GM18505 (cell line): ENCODE data around the gene CDY1B.
"Not testable (repeated sequence)": the region's sequence is repeated elsewhere in the genome, so short reads cannot be mapped to it uniquely, and the experiment has no call there.

Experiments
- ATAC-seq: cut with Tn5 transposase; IDR thresholded peaks from one replicate; pipeline ENCODE4 v1.9.1; 2021; ENCODE audit not compliant: unreplicated experiment

Gene CDY1B

GRCh38 chrY:24047919-24048318, at the start of gene CDY1B:
CDY1B (minus strand) TSS chrY:24048019; CDS start chrY:24047688, 331 bp downstream.
- not testable (repeated sequence) for ATAC-seq

- not testable (repeated sequence) for ATAC-seq
Observed at GRCh38 chrY:24049525-24049924, 1.7 kb upstream of the CDY1B start.

GRCh38 chrY:24043209-24043608, 4.6 kb downstream of the CDY1B start:
- not testable (repeated sequence) for ATAC-seq

GRCh38 chrY:24039008-24039718, 8.7 kb downstream of the CDY1B start:
- ATAC-seq, result not testable (repeated sequence)

GRCh38 chrY:24026212-24027103, 21.4 kb downstream of the CDY1B start:
- not testable (repeated sequence) for ATAC-seq
